NCI-H82 (cell line): Measurements from ENCODE around the gene GPX7.
"Not testable (repeated sequence)": the region's sequence is repeated elsewhere in the genome, so short reads cannot be mapped to it uniquely, and the experiment has no call there.

Source experiments
- DNase-seq: peaks from one replicate; lab custom pipeline; 2025; lab: John Stamatoyannopoulos, UW

GPX7 gene

GRCh38 chr1:52601991-52602855 is at the start of gene GPX7:
Gene GPX7 (plus strand): TSS chr1:52602371. CDS start chr1:52602410, 39 bp downstream.
- peak; percentile 15 for DNase-seq

GRCh38 chr1:52552505-52553361 is 49.4 kb upstream of the GPX7 start, which contains the start of gene TUT4:
Gene TUT4 (minus strand): TSS chr1:52553092. CDS start chr1:52526280, 26,812 bp downstream.
- peak; percentile 94 for DNase-seq

GRCh38 chr1:52553362-52554266 is 48.6 kb upstream of the GPX7 start:
- peak; percentile 93 for DNase-seq

GRCh38 chr1:52554267-52554640 is 47.9 kb upstream of the GPX7 start:
- DNase-seq, result no peak

- DNase-seq, result no peak
Measured at GRCh38 chr1:52554756-52555155, 47.4 kb upstream of the GPX7 start.

GRCh38 chr1:52556641-52557360 is 45.4 kb upstream of the GPX7 start:
- DNase-seq, result no peak

- no peak for DNase-seq
Measured at GRCh38 chr1:52558941-52559340, 43.2 kb upstream of the GPX7 start.

GRCh38 chr1:52559875-52560274 is 42.3 kb upstream of the GPX7 start:
- DNase-seq, result no peak

- DNase-seq, result no peak
Measured at GRCh38 chr1:52562766-52563165, 39.4 kb upstream of the GPX7 start.

- no peak for DNase-seq
Measured at GRCh38 chr1:52567943-52568342, 34.2 kb upstream of the GPX7 start.

- DNase-seq, result no peak
Measured at GRCh38 chr1:52569449-52570210, 32.5 kb upstream of the GPX7 start.

- DNase-seq, result peak; percentile 42
Measured at GRCh38 chr1:52571783-52572182, 30.4 kb upstream of the GPX7 start.

GRCh38 chr1:52572387-52572786 is 29.8 kb upstream of the GPX7 start:
- DNase-seq, result no peak

- no peak for DNase-seq
Measured at GRCh38 chr1:52574594-52574993, 27.6 kb upstream of the GPX7 start.

GRCh38 chr1:52576074-52576473 is 26.1 kb upstream of the GPX7 start:
- DNase-seq, result no peak

GRCh38 chr1:52578066-52578465 is 24.1 kb upstream of the GPX7 start:
- not testable (repeated sequence) for DNase-seq

- DNase-seq, result no peak
Measured at GRCh38 chr1:52579415-52579814, 22.8 kb upstream of the GPX7 start.

GRCh38 chr1:52580283-52580682 is 21.9 kb upstream of the GPX7 start:
- no peak for DNase-seq

GRCh38 chr1:52582116-52582696 is 20.0 kb upstream of the GPX7 start:
- no peak for DNase-seq

GRCh38 chr1:52585474-52585873 is 16.7 kb upstream of the GPX7 start:
- DNase-seq, result no peak
